Measurements from ENCODE around the gene DLGAP4. TPM values are rescaled to one million over a fixed set of nuclear protein-coding genes. Genes with fewer than 3 reads are reported as not detected.

Gene DLGAP4
- total and polyA plus RNA-seq, 9 of the 15 experiments (the other 6 are each of a cell fraction or from before 2014, with no cell fraction given) = 0.31 to 34.1 (median 4.5) TPM

DNA sequence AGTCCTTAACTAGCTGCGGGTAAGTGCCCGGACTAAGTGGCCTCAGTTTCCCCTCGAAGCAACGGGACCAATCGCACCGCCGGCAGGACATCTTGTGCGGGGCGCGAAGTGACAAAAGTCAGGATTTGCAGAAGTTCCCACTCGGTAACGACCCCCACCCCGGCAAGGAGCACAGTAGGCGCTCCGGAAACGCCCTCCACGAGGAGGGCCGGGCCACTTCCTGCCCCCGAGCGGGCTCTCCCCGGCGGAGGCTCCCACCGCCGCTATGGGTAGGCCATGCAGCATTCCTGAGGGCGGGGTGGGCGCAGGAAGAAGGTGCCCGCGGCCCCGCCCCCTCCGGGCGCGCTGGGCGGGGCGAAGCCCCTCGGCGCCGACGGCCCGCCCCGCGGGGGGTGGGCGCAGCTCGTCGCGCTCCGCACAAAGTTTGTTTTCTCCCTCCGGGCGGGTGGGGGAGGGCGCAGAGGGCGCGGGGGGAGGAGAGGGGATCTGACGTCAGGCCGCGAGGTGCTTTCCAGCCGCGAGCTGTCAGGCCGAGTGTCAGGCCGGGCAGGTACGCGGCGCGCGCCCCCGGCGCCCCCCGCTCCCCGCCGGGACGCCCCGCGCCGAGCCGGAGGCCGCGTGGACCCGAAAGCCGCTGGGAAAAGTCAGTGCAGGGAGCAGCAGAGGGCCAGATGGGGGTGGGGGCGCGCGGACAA is 267.1 kb downstream of the DLGAP4 start, which contains the start of gene TGIF2 (continued):
- TF ChIP-seq, protein P1, sequence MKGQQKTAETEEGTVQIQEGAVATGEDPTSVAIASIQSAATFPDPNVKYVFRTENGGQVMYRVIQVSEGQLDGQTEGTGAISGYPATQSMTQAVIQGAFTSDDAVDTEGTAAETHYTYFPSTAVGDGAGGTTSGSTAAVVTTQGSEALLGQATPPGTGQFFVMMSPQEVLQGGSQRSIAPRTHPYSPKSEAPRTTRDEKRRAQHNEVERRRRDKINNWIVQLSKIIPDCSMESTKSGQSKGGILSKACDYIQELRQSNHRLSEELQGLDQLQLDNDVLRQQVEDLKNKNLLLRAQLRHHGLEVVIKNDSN (CRISPR knock-in tag; IDR thresholded peaks at IDR 0.05) = peak; percentile 33; the same call in 1 of the 2 replicates
- TF ChIP-seq HNRNPK (IDR thresholded peaks at IDR 0.05; ENCODE audit: low read depth, low read length, poor library complexity, severe bottlenecking) (no peak), PCBP1 (IDR thresholded peaks at IDR 0.05; ENCODE audit: low read depth, low read length, poor library complexity, severe bottlenecking) (no peak), RFX7 (CRISPR knock-in tag; IDR thresholded peaks at IDR 0.05) (no peak), TBP (optimal IDR thresholded peaks at IDR 0.05; ENCODE audit: low read depth, low read length) (peak; percentile 57), ZNF274 (IDR thresholded peaks at IDR 0.05; ENCODE audit: borderline replicate concordance, low read depth, low read length) (no peak), RBM17 (IDR thresholded peaks at IDR 0.05; ENCODE audit: borderline replicate concordance, low read depth, low read length) (no peak), FOSL1 (tag; conservative IDR thresholded peaks at IDR 0.05) (peak; percentile 44; the same call in 1 of the 2 replicates), ZNF41 (CRISPR knock-in tag; conservative IDR thresholded peaks at IDR 0.05) (no peak), STAT5A (IDR thresholded peaks at IDR 0.05; ENCODE audit: borderline replicate concordance, low read length) (no peak), RNF2 (IDR thresholded peaks at IDR 0.05) (no peak), ILK (tag; IDR thresholded peaks at IDR 0.05; ENCODE audit: borderline replicate concordance, low read depth) (no peak), C11orf30 (IDR thresholded peaks at IDR 0.05; ENCODE audit: low read depth) (no peak), ZFPM2 (CRISPR knock-in tag; IDR thresholded peaks at IDR 0.05) (no peak), FOXA1 (IDR thresholded peaks at IDR 0.05; ENCODE audit: borderline replicate concordance) (no peak), ZNF766 (CRISPR knock-in tag; conservative IDR thresholded peaks at IDR 0.05) (no peak), POLR3A (IDR thresholded peaks at IDR 0.05; ENCODE audit: borderline replicate concordance, extremely low read depth, insufficient read depth, insufficient read length) (no peak), FOXJ3 (CRISPR knock-in tag; IDR thresholded peaks at IDR 0.05) (no peak), ZNF184 (CRISPR knock-in tag; IDR thresholded peaks at IDR 0.05) (no peak), ZNF12 (CRISPR knock-in tag; IDR thresholded peaks at IDR 0.05) (no peak), NONO (IDR thresholded peaks at IDR 0.05; ENCODE audit: low read depth in 2 of 2, low read length in 1 of 2) (peak in 1 of 2 experiments; percentile 65; a peak in 1 of 4 replicates), ZNF324 (CRISPR knock-in tag; IDR thresholded peaks at IDR 0.05) (no peak), MED1 (CRISPR knock-in tag; IDR thresholded peaks at IDR 0.05; ENCODE audit: borderline replicate concordance) (no peak)
- TF ChIP-seq, protein P2, sequence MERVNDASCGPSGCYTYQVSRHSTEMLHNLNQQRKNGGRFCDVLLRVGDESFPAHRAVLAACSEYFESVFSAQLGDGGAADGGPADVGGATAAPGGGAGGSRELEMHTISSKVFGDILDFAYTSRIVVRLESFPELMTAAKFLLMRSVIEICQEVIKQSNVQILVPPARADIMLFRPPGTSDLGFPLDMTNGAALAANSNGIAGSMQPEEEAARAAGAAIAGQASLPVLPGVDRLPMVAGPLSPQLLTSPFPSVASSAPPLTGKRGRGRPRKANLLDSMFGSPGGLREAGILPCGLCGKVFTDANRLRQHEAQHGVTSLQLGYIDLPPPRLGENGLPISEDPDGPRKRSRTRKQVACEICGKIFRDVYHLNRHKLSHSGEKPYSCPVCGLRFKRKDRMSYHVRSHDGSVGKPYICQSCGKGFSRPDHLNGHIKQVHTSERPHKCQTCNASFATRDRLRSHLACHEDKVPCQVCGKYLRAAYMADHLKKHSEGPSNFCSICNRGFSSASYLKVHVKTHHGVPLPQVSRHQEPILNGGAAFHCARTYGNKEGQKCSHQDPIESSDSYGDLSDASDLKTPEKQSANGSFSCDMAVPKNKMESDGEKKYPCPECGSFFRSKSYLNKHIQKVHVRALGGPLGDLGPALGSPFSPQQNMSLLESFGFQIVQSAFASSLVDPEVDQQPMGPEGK (CRISPR knock-in tag; IDR thresholded peaks at IDR 0.05; ENCODE audit: borderline replicate concordance) = no peak
- TF ChIP-seq, protein P3, sequence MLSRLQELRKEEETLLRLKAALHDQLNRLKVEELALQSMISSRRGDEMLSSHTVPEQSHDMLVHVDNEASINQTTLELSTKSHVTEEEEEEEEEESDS (CRISPR knock-in tag; IDR thresholded peaks at IDR 0.05) = no peak
- TF ChIP-seq, protein P4, sequence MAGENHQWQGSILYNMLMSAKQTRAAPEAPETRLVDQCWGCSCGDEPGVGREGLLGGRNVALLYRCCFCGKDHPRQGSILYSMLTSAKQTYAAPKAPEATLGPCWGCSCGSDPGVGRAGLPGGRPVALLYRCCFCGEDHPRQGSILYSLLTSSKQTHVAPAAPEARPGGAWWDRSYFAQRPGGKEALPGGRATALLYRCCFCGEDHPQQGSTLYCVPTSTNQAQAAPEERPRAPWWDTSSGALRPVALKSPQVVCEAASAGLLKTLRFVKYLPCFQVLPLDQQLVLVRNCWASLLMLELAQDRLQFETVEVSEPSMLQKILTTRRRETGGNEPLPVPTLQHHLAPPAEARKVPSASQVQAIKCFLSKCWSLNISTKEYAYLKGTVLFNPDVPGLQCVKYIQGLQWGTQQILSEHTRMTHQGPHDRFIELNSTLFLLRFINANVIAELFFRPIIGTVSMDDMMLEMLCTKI (IDR thresholded peaks at IDR 0.05; ENCODE audit: partially characterized antibody) = no peak

Measured in K562 (cell line).